MCF 10A (cell line): ENCODE data around the gene PITPNM1. TPM values are rescaled to one million over a fixed set of nuclear protein-coding genes. Genes with fewer than 3 reads are reported as not detected.

Experiments used
- BruUV-seq: library from RNA; stranded (reverse); fragments of 400-500 nt; replicated peaks from 2 replicates; lab custom pipeline; 2021; lab: Mats Ljungman, UMichigan
- CTCF ChIA-PET: fragments of 300-600 bp; sonication (Branson Sonifier 250); formaldehyde crosslinking; extraction: SDS; loops from one replicate; lab custom pipeline; 2021; ENCODE audit warnings: antibody characterized with exemption, inconsistent platforms; lab: Yijun Ruan, JAX
- POLR2A ChIA-PET: fragments of 300-600, 350-650 bp; sonication (Branson Sonifier 250); formaldehyde crosslinking; extraction: SDS; loops from one replicate; lab custom pipeline; 2020; ENCODE audit warnings: antibody characterized with exemption, inconsistent platforms; lab: Yijun Ruan, JAX
- DNase-seq: peaks from one replicate; pipeline ENCODE4 v3.0.0-alpha.2; 2018; ENCODE audit not compliant: unreplicated experiment
- H3K27ac Mint-ChIP-seq: one replicate; pipeline ENCODE4 v1.8.0; 2022; ENCODE audit warnings: mild to moderate bottlenecking, low read depth, mixed read lengths; ENCODE audit not compliant: unreplicated experiment
- H3K27me3 Mint-ChIP-seq: one replicate; pipeline ENCODE4 v1.8.0; 2022; ENCODE audit warnings: mixed read lengths; ENCODE audit not compliant: insufficient read depth, unreplicated experiment
- H3K36me3 Mint-ChIP-seq: one replicate; pipeline ENCODE4 v1.8.0; 2022; ENCODE audit warnings: mild to moderate bottlenecking, moderate library complexity, mixed read lengths; ENCODE audit not compliant: insufficient read depth, unreplicated experiment
- H3K4me1 Mint-ChIP-seq: one replicate; pipeline ENCODE4 v1.8.0; 2022; ENCODE audit warnings: mixed read lengths; ENCODE audit not compliant: insufficient read depth, unreplicated experiment
- H3K4me3 Mint-ChIP-seq: one replicate; pipeline ENCODE4 v1.8.0; 2022; ENCODE audit warnings: mild to moderate bottlenecking, moderate library complexity, mixed read lengths; ENCODE audit not compliant: unreplicated experiment
- H3K9me3 Mint-ChIP-seq: one replicate; pipeline ENCODE4 v1.8.0; 2022; ENCODE audit warnings: mixed read lengths; ENCODE audit not compliant: unreplicated experiment
- CTCF ChIP-seq: fragments of 200-600 bp; IDR thresholded peaks from one replicate; pipeline ENCODE4 v1.8.0; 2022; ENCODE audit warnings: antibody characterized with exemption, mild to moderate bottlenecking; ENCODE audit not compliant: unreplicated experiment
- intact Hi-C: fragments of 100-400 bp; cut with micrococcal nuclease; formaldehyde crosslinking; loops from 2 replicates; pipeline ENCODE4 v1.14.1; 2022
- total RNA-seq: library from RNA; stranded (reverse); gene quantifications from 2 replicates; pipeline ENCODE4 v1.2.3, GENCODE V29; 2022

The PITPNM1 gene
- total RNA-seq, 1 experiment from 2014 or later, result 38.7 TPM

- H3K4me3 Mint-ChIP-seq, result no peak overlapping the region
- H3K9me3 Mint-ChIP-seq, result no peaks in the 10 kb centered on the region
- CTCF ChIA-PET, result no interaction called here
- no peaks in the 10 kb centered on the region for H3K27me3 Mint-ChIP-seq
- BruUV-seq, result no TSS peak
- H3K27ac Mint-ChIP-seq, result no peak overlapping the region
- POLR2A ChIA-PET, result interaction anchor here (0.5 to 1.1 kb wide), 4 partner anchors 8 to 189 kb away, joined by 3 to 4 read pairs (median 3); partner anchors contain the start of genes AIP and SSH3
- no peak for DNase-seq
- H3K4me1 Mint-ChIP-seq, result no peaks in the 10 kb centered on the region
- intact Hi-C loops, result no loop called here
- TF ChIP-seq CTCF, result no peak
- H3K36me3 Mint-ChIP-seq, result peaks cover 32% of the 10 kb centered on the region
Observed at GRCh38 chr11:67492801-67493547, 12.2 kb downstream of the PITPNM1 start.

GRCh38 chr11:67492069-67492727 lies 13.0 kb downstream of the PITPNM1 start:
- intact Hi-C loops, result no loop called here
- POLR2A ChIA-PET, result interaction anchor here (0.5 to 1.4 kb wide), 5 partner anchors 9 to 189 kb away, joined by 3 to 4 read pairs (median 3); partner anchors contain the start of genes AIP and SSH3
- no peaks in the 10 kb centered on the region for H3K9me3 Mint-ChIP-seq
- H3K27me3 Mint-ChIP-seq, result no peaks in the 10 kb centered on the region
- peaks cover 40% of the 10 kb centered on the region for H3K36me3 Mint-ChIP-seq
- no peak for TF ChIP-seq CTCF
- H3K4me1 Mint-ChIP-seq, result no peaks in the 10 kb centered on the region
- H3K4me3 Mint-ChIP-seq, result no peak overlapping the region
- no peak for DNase-seq
- no peak overlapping the region for H3K27ac Mint-ChIP-seq
- no TSS peak for BruUV-seq
- CTCF ChIA-PET, result no interaction called here

- H3K4me1 Mint-ChIP-seq, result peaks cover under 1% of the 10 kb centered on the region
- TF ChIP-seq CTCF, result no peak
- intact Hi-C loops, result no loop called here
- H3K36me3 Mint-ChIP-seq, result peaks cover 40% of the 10 kb centered on the region
- no TSS peak for BruUV-seq
- H3K27ac Mint-ChIP-seq, result no peak overlapping the region
- ChIA-PET POLR2A (interaction anchor here (0.5 to 1.4 kb wide), 4 partner anchors 8 to 109 kb away, joined by 3 read pairs; partner anchors contain the start of gene AIP), CTCF (no interaction called here)
- H3K4me3 Mint-ChIP-seq, result no peak overlapping the region
- DNase-seq, result no peak
- H3K9me3 Mint-ChIP-seq, result no peaks in the 10 kb centered on the region
- H3K27me3 Mint-ChIP-seq, result no peaks in the 10 kb centered on the region
Observed at GRCh38 chr11:67491276-67492068, 13.7 kb downstream of the PITPNM1 start.
